GM19438 (cell line): Measurements from ENCODE around the gene NOTCH3.

ENCODE experiments used
- ATAC-seq: cut with Tn5 transposase; IDR thresholded peaks from one replicate; pipeline ENCODE4 v1.9.1; 2021; ENCODE audit warnings: low read depth; ENCODE audit not compliant: unreplicated experiment

NOTCH3 gene

GRCh38 chr19:15110418-15110815, 90.4 kb downstream of the NOTCH3 start:
- no peak for ATAC-seq

- no peak for ATAC-seq
Measured at GRCh38 chr19:15109768-15110417, 90.9 kb downstream of the NOTCH3 start.
